HepG2 (cell line): Measurements from ENCODE around the gene DUS1L. TPM values are rescaled to one million over a fixed set of nuclear protein-coding genes. Genes with fewer than 3 reads are reported as not detected.

Experiments used
- MAF1 ChIP-seq: sonication (generic); formaldehyde crosslinking; IDR thresholded peaks from 2 replicates; pipeline ENCODE4 v1.5.0; 2020; ENCODE audit warnings: missing genetic modification reagents, borderline replicate concordance
- PCBP1 ChIP-seq: fragments of 200-400 bp; formaldehyde crosslinking; IDR thresholded peaks from 2 replicates; pipeline ENCODE4 v1.6.1; 2017; ENCODE audit warnings: mild to moderate bottlenecking, low read depth, low read length, borderline replicate concordance
- POLR2AphosphoS2 ChIP-seq: IDR thresholded peaks from 2 replicates; pipeline ENCODE4 v1.6.1; 2011; ENCODE audit warnings: low read depth, low read length, improper control_type of control experiment
- RBM22 ChIP-seq: fragments of 200-400 bp; formaldehyde crosslinking; optimal IDR thresholded peaks from 2 replicates; pipeline ENCODE3; 2017; ENCODE audit warnings: mild to moderate bottlenecking, low read length, moderate library complexity
- TAF15 ChIP-seq: fragments of 200-400 bp; formaldehyde crosslinking; IDR thresholded peaks from one replicate; pipeline ENCODE4 v1.6.1; 2018; ENCODE audit warnings: mild to moderate bottlenecking, low read depth, low read length; ENCODE audit not compliant: poor library complexity, severe bottlenecking
- ZFYVE20 ChIP-seq: sonication (generic); formaldehyde crosslinking; IDR thresholded peaks from 2 replicates; pipeline ENCODE4 v1.8.0; 2023; ENCODE audit warnings: low read depth, mild to moderate bottlenecking, moderate library complexity, missing genetic modification reagents, borderline replicate concordance
- ZNF737 ChIP-seq: sonication (generic); formaldehyde crosslinking; IDR thresholded peaks from 2 replicates; pipeline ENCODE4 v1.5.0; 2020; ENCODE audit warnings: missing genetic modification reagents, mild to moderate bottlenecking, borderline replicate concordance
- polyA plus RNA-seq, 8 experiments: library from polyadenylated mRNA; depleted of rRNA in 3 of 8; stranded (reverse) in 7 of 8; unstranded in 1 of 8; fragments of >200 nt; fragmentation: Illumina TruSeq in 4 of 8; extraction: Trizol in 4 of 8; gene quantifications; 2 replicates each; pipeline versions ENCODE4 v1.2.1 to v1.2.3, GENCODE V29; 2011 to 2016; ENCODE audit warnings: low read depth in 4 of 8, missing spikeins in 1 of 8, mixed read lengths in 1 of 8; ENCODE audit not compliant: insufficient read depth in 1 of 8
- total RNA-seq, 5 experiments: library from RNA; depleted of rRNA; stranded (reverse); fragments of >200 nt; fragmentation: Illumina TruSeq; extraction: Trizol; gene quantifications; 2 replicates each; pipeline ENCODE4 v1.2.3, GENCODE V29; 2016; ENCODE audit warnings: low read depth in 1 of 5
- TF ChIP-seq, protein P1 (sequence below): sonication (generic); formaldehyde crosslinking; IDR thresholded peaks from 2 replicates; pipeline ENCODE4 v1.5.1; 2020; ENCODE audit warnings: mild to moderate bottlenecking, missing genetic modification reagents, moderate library complexity

Gene DUS1L
- total and polyA plus RNA-seq, 2 of the 13 experiments (the other 11 are each of a cell fraction or from before 2014, with no cell fraction given), result 81.0 to 109 TPM

DNA sequence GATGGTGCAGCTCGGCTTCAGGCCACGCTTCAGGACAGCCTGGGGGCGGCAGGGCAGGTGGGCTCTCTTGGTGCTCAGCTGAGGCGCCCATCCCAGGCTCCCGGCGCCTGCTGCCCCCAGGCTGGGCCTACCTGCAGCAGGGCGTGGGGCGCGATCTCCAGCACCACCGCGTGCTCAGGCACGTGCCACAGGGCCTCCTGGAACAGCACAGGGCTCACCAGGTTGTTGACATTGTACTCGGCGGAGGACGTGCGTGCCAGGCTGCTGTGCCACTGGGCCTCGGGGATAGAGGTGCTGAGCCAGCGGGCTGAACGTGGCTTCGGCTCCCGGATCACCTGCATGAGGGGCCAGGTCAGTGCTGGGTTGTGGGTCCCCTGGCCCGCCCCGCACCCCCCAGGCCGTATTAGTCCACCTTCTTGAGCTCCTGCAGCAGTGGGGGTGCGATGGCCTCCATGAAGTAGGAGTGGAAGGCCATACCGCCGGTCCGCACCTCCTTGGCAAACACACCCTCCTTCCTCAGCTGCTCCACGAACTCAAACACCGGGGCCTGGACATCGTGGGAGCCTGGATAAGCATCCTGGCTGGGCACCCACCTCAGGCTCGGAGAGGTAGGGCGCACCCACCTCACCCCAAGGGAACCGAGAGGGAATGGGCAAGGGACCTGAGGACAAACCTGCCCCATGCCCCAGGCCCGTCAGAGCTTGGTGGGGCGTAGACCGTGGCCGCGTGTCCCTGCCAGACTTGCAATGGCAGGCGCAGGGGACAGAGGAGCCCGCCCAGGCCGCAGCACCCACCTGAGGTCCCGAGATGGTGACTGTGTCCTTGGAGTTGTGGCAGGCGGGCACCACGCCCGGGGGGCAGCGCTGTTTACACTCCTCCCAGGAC lies 23.5 kb upstream of the DUS1L start (continued):
- TF ChIP-seq, protein P1, sequence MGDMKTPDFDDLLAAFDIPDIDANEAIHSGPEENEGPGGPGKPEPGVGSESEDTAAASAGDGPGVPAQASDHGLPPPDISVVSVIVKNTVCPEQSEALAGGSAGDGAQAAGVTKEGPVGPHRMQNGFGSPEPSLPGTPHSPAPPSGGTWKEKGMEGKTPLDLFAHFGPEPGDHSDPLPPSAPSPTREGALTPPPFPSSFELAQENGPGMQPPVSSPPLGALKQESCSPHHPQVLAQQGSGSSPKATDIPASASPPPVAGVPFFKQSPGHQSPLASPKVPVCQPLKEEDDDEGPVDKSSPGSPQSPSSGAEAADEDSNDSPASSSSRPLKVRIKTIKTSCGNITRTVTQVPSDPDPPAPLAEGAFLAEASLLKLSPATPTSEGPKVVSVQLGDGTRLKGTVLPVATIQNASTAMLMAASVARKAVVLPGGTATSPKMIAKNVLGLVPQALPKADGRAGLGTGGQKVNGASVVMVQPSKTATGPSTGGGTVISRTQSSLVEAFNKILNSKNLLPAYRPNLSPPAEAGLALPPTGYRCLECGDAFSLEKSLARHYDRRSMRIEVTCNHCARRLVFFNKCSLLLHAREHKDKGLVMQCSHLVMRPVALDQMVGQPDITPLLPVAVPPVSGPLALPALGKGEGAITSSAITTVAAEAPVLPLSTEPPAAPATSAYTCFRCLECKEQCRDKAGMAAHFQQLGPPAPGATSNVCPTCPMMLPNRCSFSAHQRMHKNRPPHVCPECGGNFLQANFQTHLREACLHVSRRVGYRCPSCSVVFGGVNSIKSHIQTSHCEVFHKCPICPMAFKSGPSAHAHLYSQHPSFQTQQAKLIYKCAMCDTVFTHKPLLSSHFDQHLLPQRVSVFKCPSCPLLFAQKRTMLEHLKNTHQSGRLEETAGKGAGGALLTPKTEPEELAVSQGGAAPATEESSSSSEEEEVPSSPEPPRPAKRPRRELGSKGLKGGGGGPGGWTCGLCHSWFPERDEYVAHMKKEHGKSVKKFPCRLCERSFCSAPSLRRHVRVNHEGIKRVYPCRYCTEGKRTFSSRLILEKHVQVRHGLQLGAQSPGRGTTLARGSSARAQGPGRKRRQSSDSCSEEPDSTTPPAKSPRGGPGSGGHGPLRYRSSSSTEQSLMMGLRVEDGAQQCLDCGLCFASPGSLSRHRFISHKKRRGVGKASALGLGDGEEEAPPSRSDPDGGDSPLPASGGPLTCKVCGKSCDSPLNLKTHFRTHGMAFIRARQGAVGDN (CRISPR knock-in tag), result 0 out of 2 replicates have a peak, but pooled peaks have one; percentile 1
- TF ChIP-seq RBM22 (peak; percentile 44), ZNF737 (CRISPR knock-in tag) (no peak), POLR2AphosphoS2 (peak; percentile 83), PCBP1 (no peak), ZFYVE20 (CRISPR knock-in tag) (0 out of 2 replicates have a peak, but pooled peaks have one; percentile 36), TAF15 (peak; percentile 20), MAF1 (no peak)
